GM19238 (cell line): ENCODE data around the gene FHIT.

Source experiments
- DNase-seq: peaks from one replicate; pipeline ENCODE4 v3.0.0; 2011; ENCODE audit warnings: low spot score; ENCODE audit not compliant: insufficient read length

FHIT gene

GRCh38 chr3:60192297-60193114 lies 1058.7 kb downstream of the FHIT start:
- DNase-seq: no peak

DNA sequence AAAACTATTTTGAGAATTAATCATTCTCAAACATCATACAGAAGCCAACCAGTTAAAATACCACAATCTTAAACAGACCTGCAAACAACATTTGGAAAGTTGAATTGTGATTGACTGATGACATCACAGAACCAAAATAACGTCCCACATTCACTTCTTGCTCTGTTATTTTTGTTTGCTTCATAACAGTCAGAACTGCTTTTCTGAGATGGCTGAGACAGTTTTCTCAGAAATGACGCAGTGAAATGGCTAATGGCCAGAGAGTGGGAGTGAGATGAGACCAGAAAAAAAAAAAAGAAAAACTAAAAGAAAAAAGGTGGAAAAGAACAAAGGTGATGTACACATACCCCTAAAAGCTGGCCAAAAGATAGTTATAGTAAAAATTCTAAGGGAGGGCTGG lies 1061.2 kb downstream of the FHIT start:
- DNase-seq: no peak

DNA sequence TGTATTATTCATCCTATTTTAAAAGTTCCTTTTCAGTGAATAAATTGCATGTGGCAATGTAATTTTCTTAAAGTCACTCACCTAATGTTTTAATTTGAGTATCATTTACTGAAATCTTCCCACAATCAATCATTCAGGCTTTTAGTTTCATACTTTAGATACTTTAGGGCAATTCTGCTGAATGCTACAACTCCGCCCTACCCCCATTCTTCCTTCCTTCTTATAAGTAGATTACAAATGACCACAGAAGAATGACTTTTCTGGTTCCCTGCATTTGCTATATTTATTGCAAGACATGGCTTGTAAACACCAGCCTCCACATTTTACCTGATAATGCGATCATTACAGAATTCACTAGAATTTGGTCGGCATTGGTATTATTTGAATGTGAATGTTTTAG lies 1061.9 kb downstream of the FHIT start:
- no peak for DNase-seq

GRCh38 chr3:60188803-60189202 lies 1062.4 kb downstream of the FHIT start:
- DNase-seq: no peak

GRCh38 chr3:60187343-60187742 lies 1063.9 kb downstream of the FHIT start:
- no peak for DNase-seq

- DNase-seq: no peak
Observed at GRCh38 chr3:60186359-60186758, 1064.9 kb downstream of the FHIT start.

- no peak for DNase-seq
Observed at GRCh38 chr3:60185161-60185560, 1066.1 kb downstream of the FHIT start.

- DNase-seq: no peak
Observed at GRCh38 chr3:60182697-60183096, 1068.6 kb downstream of the FHIT start.

DNA sequence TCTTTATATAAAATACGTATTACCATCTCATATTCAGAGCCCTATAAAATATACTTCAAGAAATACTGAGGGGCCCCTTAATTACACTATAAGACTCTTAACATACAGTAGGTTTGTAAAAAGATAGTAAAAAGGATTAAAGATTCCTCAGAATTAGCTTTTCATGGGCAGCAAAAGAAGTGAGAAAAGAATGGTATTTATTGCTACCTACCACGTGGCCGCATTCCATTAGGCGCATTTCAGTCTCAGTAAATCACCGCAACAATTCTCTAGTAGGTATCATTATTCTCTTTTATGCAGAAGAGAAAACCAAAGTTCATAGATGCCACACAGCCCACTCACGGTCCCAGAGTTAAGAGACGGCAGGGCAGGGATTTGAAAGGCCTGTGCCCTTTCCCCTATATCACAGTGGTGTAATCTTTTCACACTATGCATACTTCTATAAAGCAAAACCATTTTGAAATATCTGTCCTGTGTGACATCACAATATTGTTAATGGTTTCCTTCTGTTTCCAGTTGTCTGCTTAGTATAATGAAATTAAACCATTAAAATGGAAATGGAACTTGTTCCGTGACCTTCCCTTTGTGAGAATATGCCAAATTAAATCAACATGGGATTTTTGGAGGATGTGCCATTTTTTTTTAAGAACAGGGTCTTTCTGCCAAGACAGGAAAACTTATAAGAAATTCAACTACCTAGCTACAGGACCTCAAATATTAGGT lies 1072.2 kb downstream of the FHIT start:
- no peak for DNase-seq

DNA sequence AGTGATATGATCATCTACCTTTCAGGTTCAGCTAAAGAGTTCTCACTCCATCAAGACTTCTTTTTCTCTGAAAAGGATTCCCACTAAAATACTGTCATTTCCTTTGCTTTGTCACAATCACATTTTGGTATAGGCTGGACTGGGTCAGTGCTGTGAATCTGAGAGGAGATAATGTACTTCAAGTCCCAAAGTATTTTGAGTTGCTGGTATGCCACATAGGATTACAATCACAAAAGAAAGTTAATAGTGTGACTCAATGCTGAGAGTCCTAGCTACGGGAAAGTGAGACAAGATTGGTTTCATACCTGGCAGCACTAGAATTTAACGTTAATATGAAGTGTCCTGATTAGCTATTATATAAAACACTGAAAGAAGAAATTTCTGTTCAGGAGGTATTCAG lies 1073.5 kb downstream of the FHIT start:
- DNase-seq: no peak

- DNase-seq: no peak
Observed at GRCh38 chr3:60176614-60177013, 1074.6 kb downstream of the FHIT start.

GRCh38 chr3:60175680-60176079 lies 1075.6 kb downstream of the FHIT start:
- no peak for DNase-seq

- no peak for DNase-seq
Observed at GRCh38 chr3:60169755-60170154, 1081.5 kb downstream of the FHIT start.

DNA sequence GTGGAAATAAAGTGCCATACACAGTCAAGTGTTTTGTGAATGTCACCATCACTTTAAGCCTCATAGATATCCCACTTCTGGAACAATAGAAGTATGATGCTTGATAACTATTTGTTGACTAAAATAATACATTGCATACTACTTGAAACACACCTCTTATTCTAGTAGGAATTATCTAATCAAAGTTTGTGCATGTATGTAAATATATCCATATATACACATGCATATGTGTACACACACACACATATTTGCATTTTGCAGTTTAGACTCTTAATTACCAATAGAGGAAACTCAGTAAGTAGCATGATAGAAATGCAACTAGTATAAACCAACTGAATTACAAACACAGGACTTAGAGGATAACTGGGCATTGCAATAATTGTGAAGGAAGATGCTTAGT lies 1084.1 kb downstream of the FHIT start:
- no peak for DNase-seq

DNA sequence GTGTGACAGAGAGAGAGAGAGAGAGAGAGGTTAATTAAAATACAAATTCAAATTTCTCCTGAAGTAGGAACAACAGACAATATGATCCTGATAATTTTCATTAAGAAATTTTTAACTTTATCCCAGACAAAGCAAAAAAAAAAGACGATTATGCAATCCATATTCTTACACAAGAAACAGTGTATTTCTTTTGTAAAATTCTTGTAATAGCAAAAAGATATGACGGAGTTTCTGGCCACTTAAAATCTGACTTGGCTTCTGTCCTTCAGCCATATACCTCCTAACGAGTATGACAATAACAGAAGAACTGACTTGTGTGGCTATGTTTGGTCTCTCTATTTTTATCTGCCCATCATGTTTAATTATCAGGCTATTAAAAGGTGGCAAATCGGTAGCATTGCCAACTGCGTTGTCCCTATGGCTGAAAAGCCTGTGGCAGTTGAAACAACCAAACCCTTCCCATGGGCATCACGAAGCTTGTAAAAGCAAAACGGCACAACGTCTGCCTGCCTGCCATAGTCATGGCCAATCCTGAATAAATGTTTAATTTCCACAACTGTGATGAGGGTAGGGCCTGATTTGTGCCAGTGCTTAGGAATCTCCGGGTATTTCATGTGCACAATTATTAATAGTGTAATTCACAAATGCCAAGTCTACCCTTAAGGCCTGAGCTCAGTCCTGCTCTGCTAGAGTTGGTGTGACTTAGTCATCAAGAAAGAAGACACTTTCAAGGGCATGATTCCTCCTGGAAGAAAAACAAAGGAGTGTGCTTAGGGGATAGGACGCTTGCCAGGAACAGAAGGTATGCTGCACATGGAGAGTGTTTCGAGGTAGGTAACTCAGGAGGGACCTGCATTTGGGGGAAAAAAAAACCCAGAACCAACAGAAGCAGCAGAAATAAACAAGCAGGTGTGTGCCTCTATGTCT lies 1090.2 kb downstream of the FHIT start:
- DNase-seq: no peak

- DNase-seq: no peak
Observed at GRCh38 chr3:60160111-60160821, 1091.0 kb downstream of the FHIT start.

GRCh38 chr3:60158035-60158434 lies 1093.2 kb downstream of the FHIT start:
- no peak for DNase-seq

GRCh38 chr3:60154011-60154410 lies 1097.2 kb downstream of the FHIT start:
- no peak for DNase-seq

DNA sequence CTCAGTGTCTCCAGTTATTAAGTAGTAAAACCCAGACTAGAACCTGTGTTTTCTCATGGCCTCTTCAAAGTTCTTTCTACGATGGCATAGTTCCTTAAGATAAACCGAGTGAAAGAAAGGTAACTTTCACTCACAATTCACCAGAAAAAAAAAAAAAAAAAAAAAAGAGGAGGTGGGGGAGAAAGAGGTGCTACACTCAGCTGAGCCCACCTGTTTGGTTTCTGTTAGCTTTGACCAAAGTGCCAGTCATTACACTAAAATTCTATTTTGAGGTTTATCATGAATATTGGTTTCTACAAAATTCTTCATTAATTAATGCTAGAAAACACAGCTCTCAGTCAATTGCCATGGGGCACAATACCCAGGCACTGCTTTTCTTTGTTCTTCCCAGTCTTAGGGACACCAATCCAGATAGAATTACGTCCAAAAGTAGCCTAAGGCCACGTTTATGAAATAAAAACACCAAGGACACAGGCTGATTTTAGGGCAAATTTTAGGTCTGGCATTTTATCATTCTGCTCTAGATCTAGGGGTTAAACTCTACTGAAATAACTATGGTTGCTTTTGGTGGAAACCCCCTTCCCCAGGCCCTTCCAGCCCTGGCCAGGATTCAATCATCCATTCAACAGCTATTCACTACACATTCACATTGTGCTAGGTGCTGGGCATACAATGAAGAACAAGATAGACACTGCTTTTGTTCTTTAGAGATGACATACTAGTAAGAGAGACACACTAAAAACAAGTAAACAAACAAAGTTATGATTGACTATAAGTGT lies 1097.8 kb downstream of the FHIT start:
- no peak for DNase-seq

DNA sequence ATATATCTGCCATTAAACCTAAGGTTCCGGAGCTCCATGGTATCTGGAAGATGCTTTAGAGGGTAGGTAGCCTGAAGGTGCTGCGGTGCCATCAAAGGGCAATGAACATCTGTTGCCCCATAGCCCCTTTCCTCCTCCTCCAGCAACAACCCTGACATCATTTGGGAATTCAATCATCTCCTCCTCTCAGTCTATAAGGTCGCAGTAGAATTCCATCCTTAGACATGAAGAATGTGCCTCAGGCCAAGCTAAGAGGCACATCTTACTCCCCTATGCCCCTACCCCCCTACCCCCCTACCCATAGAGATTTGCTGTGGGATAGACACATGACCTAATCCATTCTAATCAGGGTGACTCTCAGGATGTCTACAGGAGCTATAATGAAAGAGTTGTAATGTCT lies 1101.8 kb downstream of the FHIT start:
- DNase-seq: no peak
